ENCODE results near the gene NADSYN1.

NADSYN1 gene

GRCh38 chr11:71542879-71543777 lies 90.1 kb downstream of the NADSYN1 start:
- DNase-seq (ENCODE audit: low spot score) = no peak
- Histone ChIP-seq H3K4me3 (no peak overlapping the region), H3K27ac (no peak overlapping the region)
- TF ChIP-seq CTCF (IDR thresholded peaks at IDR 0.05) = no peak

DNA sequence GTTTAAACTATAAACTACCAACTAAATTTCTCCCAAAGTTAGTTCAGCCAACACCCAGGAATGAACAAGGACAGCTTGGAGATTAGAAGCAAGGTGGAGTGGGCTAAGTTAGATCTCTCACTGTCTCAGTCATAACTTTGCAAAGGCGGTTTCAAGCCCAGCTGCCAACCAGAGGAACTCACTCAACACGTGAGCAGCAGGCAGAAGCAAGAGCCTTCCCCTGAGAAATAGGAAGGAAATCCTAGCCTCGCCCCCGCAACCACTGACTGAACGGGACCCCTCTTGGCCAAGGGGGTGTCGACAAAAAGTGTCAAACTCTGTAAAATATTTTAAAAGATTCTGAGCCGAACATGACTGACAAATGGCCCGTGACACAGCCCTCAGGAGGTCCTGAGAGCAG lies 90.9 kb downstream of the NADSYN1 start:
- Histone ChIP-seq H3K4me3 (no peak overlapping the region), H3K27ac (no peak overlapping the region)
- TF ChIP-seq CTCF (IDR thresholded peaks at IDR 0.05) = no peak
- DNase-seq (ENCODE audit: low spot score) = no peak

GRCh38 chr11:71544525-71545214 lies 91.7 kb downstream of the NADSYN1 start:
- no peak for TF ChIP-seq CTCF (IDR thresholded peaks at IDR 0.05)
- DNase-seq (ENCODE audit: low spot score) = no peak
- H3K4me3 ChIP-seq = no peak overlapping the region
- no peak overlapping the region for H3K27ac ChIP-seq

DNA sequence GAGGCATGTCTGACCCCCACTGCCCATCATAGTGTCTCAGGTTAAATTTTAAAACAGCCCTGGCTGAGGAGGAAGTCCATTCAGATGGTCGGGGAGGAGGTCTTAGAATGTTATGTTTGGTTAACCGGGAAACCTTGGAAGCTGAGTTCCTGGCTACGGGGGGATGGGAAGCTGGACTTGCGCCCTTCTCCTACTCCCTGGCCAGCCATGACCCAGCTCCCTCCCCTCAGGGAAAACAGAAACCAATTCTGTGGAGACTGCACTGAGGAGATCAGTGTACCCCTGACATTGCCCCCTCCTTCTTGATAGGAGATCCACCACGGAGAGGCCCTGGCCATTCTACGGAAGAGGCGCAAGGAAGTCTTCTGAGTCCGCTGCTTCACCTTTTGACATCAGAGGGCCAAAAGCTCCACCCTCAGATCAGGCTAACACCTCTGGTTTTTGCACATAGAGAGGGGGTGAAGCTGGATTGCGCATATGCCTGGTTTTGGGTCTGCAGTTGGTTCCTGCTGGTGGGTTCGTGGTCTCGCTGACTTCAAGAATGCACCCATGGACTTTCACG lies 92.5 kb downstream of the NADSYN1 start:
- TF ChIP-seq CTCF (IDR thresholded peaks at IDR 0.05) = no peak

DNA sequence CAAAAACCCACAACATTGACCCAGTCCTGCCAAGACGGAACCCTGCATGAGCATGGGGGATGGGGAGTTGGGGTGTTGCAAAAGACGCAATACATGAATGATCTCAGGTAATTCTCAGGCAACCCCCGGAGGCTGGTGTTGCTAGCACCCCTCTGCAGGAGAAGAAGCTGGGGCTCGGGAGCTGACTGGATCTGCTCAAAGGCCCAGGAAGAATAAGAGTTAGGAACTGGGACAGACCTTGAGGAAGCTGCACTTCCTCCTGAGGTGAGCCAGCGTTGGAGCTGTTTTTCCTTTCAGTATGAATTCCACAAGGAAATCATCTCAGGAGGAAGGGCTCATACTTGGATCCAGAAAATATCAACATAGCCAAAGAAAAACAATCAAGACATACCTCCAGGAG lies 95.1 kb downstream of the NADSYN1 start, which contains the start of gene KRTAP5-9:
KRTAP5-9 (plus strand) TSS at position 301 of the 400 bp plus-strand sequence. CDS start 238 bp downstream, outside the sequence.
- no peak within 1 kb of the TSS for H3K27ac ChIP-seq
- no peak within 1 kb of the TSS for H3K4me3 ChIP-seq
- no peak for DNase-seq (ENCODE audit: low spot score)
- no peak for TF ChIP-seq CTCF (IDR thresholded peaks at IDR 0.05)

More for the DNA sequence above, 92.5 kb downstream of the NADSYN1 start:
- Histone ChIP-seq H3K27ac (no peak overlapping the region), H3K4me3 (no peak overlapping the region)
- no peak for DNase-seq (ENCODE audit: low spot score)

DNA sequence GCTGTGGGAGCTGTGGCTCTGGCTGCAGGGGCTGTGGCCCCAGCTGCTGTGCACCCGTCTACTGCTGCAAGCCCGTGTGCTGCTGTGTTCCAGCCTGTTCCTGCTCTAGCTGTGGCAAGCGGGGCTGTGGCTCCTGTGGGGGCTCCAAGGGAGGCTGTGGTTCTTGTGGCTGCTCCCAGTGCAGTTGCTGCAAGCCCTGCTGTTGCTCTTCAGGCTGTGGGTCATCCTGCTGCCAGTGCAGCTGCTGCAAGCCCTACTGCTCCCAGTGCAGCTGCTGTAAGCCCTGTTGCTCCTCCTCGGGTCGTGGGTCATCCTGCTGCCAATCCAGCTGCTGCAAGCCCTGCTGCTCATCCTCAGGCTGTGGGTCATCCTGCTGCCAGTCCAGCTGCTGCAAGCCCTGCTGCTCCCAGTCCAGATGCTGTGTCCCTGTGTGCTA lies 95.7 kb downstream of the NADSYN1 start:
- no peak for TF ChIP-seq CTCF (IDR thresholded peaks at IDR 0.05)
- no peak overlapping the region for H3K27ac ChIP-seq
- no peak overlapping the region for H3K4me3 ChIP-seq
- DNase-seq (ENCODE audit: low spot score) = no peak

Measured in coronary artery (tissue), 2 donors.